ENCODE measurements around the gene TMEM170A. TPM values are rescaled to one million over a fixed set of nuclear protein-coding genes. Genes with fewer than 3 reads are reported as not detected.
A peak's percentile ranks its signal among the peaks of the same experiment; 100 is the strongest.
"Not testable (repeated sequence)": the region's sequence is repeated elsewhere in the genome, so short reads cannot be mapped to it uniquely, and the experiment has no call there.

TMEM170A gene
- total RNA-seq, 6 experiments from 2014 or later = 8.2 to 11.7 (median 10.6) TPM

GRCh38 chr16:75466760-75467159, 2.3 kb upstream of the TMEM170A start:
- TF ChIP-seq CTCF (IDR thresholded peaks at IDR 0.05) = no peak
- Mint-ChIP-seq H3K36me3 (ENCODE audit: low read depth) (no peaks in the 10 kb centered on the region), H3K4me3 (no peak overlapping the region)

GRCh38 chr16:75463389-75464121, 934 bp downstream of the TMEM170A start:
- Mint-ChIP-seq H3K27ac (peak overlapping the region; percentile 88), H3K4me1 (ENCODE audit: low read depth) (peaks cover 44% of the 10 kb centered on the region), H3K4me3 (peak overlapping the region; percentile 98)
- not testable (repeated sequence) for H3K36me3 Mint-ChIP-seq (ENCODE audit: low read depth); H3K9me3 Mint-ChIP-seq; H3K27me3 Mint-ChIP-seq (ENCODE audit: insufficient read depth)
- peak; percentile 18 for DNase-seq

More at GRCh38 chr16:75466760-75467159, 2.3 kb upstream of the TMEM170A start:
- no peaks in the 10 kb centered on the region for H3K9me3 Mint-ChIP-seq
- peaks cover 6% of the 10 kb centered on the region for H3K27me3 Mint-ChIP-seq (ENCODE audit: insufficient read depth)
- no peak for DNase-seq
- peaks cover 26% of the 10 kb centered on the region for H3K4me1 Mint-ChIP-seq (ENCODE audit: low read depth)
- H3K27ac Mint-ChIP-seq = no peak overlapping the region

GRCh38 chr16:75462806-75463205, 1.7 kb downstream of the TMEM170A start:
- H3K36me3 Mint-ChIP-seq (ENCODE audit: low read depth) = peaks cover 6% of the 10 kb centered on the region
- peak overlapping the region; percentile 98 for H3K4me3 Mint-ChIP-seq
- peak overlapping the region; percentile 13; the same call in 1 of the 2 replicates for H3K27ac Mint-ChIP-seq
- H3K9me3 Mint-ChIP-seq = no peaks in the 10 kb centered on the region
- TF ChIP-seq CTCF (IDR thresholded peaks at IDR 0.05) = no peak
- H3K27me3 Mint-ChIP-seq (ENCODE audit: insufficient read depth) = peaks cover 3% of the 10 kb centered on the region
- DNase-seq = no peak
- H3K4me1 Mint-ChIP-seq (ENCODE audit: low read depth) = peaks cover 44% of the 10 kb centered on the region

GRCh38 chr16:75461575-75461974, 2.9 kb downstream of the TMEM170A start:
- no peak for DNase-seq
- H3K4me1 Mint-ChIP-seq (ENCODE audit: low read depth) = peaks cover 44% of the 10 kb centered on the region
- no peak overlapping the region for H3K27ac Mint-ChIP-seq
- H3K36me3 Mint-ChIP-seq (ENCODE audit: low read depth) = peaks cover 6% of the 10 kb centered on the region
- no peaks in the 10 kb centered on the region for H3K9me3 Mint-ChIP-seq
- TF ChIP-seq CTCF (IDR thresholded peaks at IDR 0.05) = no peak
- H3K27me3 Mint-ChIP-seq (ENCODE audit: insufficient read depth) = no peaks in the 10 kb centered on the region; the same call in 1 of the 2 replicates
- no peak overlapping the region for H3K4me3 Mint-ChIP-seq

GRCh38 chr16:75460446-75460845, 4.0 kb downstream of the TMEM170A start:
- Mint-ChIP-seq H3K4me3 (no peak overlapping the region), H3K27me3 (ENCODE audit: insufficient read depth) (no peaks in the 10 kb centered on the region), H3K27ac (peak overlapping the region; percentile 57), H3K36me3 (ENCODE audit: low read depth) (peaks cover 6% of the 10 kb centered on the region), H3K4me1 (ENCODE audit: low read depth) (peaks cover 44% of the 10 kb centered on the region), H3K9me3 (no peaks in the 10 kb centered on the region)
- no peak for TF ChIP-seq CTCF (IDR thresholded peaks at IDR 0.05)
- DNase-seq = peak; percentile 25

- Mint-ChIP-seq H3K36me3 (ENCODE audit: low read depth) (peaks cover 6% of the 10 kb centered on the region), H3K4me3 (no peak overlapping the region), H3K4me1 (ENCODE audit: low read depth) (peaks cover 40% of the 10 kb centered on the region), H3K27me3 (ENCODE audit: insufficient read depth) (no peaks in the 10 kb centered on the region; the same call in 1 of the 2 replicates), H3K27ac (no peak overlapping the region; the same call in 1 of the 2 replicates), H3K9me3 (no peaks in the 10 kb centered on the region)
- no peak for TF ChIP-seq CTCF (IDR thresholded peaks at IDR 0.05)
- DNase-seq = no peak
These were observed 4.8 kb downstream of the TMEM170A start for GRCh38 chr16:75459691-75460090.
